HG03196 (cell line): ENCODE measurements around the gene NTRK2.

Experiments used
- ATAC-seq: cut with Tn5 transposase; IDR thresholded peaks from one replicate; pipeline ENCODE4 v1.9.1; 2021; ENCODE audit not compliant: unreplicated experiment

NTRK2 gene

DNA sequence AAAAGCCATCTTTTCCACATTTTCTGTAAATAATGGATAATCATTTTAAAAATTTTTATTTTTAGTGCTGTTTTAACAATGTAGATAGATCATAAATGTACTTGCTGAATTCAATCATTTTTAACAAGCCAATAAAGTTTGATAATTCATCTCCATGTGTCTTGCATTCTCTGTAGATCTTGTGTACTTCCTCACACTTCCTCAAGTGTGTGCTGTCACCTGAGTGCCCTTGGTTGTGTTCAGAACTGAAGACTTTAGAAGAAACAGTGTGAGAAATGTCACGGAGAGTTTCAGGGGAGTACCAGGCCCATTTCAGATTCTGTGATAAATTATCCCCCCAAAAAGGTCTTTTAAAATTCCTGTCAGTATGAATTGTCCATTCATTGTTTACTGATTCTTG is 146.0 kb downstream of the NTRK2 start:
- ATAC-seq: no peak

DNA sequence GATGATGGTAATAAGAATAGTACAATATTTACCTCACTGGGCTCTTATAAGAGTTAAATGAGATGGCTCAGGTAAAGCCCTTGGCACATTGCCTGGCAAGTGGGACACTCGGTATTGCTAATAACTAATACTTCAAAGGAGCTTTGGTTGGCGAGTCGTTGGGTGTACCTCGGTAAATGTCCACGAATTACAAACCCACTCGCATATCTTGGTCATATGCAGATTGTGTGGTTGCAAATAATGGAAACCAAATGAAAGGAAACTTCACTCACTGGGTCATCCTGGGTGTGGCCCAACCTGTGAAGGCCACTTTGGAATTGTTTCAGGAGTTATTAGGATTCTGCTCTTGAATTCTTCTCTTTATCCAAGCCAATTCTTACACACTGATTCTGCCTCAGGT is 147.5 kb downstream of the NTRK2 start:
- no peak for ATAC-seq

DNA sequence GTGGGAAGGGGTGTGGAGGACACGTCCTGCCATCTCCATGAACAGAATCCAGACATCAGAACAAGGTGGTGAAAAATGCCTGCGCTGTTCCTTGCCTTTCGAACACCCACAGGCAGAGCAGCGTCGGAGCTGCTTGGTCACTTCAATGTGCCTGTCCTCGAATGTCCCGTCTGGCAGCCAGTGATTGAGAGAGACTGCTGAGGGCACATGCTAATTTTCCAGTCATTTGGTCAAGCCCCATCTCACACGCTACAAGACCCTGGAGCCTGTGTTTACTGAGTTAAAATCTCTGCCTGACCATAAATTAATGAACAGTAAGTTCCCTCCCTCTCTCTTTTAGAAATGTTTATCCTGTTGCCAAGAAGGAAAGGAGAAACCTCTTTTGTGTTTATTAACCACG is 149.3 kb downstream of the NTRK2 start:
- ATAC-seq: no peak

DNA sequence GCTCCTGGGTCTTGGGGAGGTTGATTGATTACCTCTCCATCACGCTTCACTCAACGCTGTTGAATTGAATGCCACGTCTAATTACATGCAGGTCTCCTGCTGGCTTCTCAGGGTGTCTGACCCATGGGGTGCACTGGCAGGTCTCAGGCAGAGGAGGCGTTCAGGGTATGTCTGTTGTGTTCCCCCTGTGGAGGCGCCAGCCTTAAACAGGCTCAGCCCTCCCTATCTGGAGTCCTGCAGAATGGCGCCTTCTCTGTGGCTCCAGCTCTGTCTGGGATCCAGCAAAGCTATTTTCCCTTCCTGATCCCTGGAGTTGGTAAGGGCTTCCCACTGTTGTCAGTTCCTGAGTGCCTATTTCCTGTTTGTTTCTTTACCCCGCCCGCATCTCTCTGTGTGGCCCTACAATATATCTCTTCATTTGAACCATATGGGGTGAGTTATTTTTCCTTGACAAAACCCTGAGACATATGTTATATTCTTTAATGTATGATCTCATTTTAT is 150.0 kb downstream of the NTRK2 start:
- ATAC-seq: no peak

DNA sequence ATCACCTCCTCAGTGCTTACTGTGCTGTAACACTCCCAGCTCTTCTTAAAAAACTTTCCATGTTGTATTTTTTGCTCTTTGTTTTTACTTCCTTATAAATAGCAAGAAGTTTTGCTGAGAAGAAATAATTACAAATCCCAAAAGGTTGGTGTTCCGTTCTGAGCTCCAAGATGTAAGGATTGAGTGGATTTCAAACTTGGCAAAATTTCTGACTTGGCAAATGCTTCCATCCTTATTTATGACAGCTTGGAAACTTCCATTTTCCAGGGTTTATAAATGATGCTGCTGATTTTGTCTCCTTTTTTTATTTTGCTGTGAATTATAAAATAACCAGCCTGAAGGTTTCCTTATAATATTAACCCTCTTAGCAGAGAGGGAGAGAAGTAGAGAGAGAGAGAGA is 151.9 kb downstream of the NTRK2 start:
- no peak for ATAC-seq

DNA sequence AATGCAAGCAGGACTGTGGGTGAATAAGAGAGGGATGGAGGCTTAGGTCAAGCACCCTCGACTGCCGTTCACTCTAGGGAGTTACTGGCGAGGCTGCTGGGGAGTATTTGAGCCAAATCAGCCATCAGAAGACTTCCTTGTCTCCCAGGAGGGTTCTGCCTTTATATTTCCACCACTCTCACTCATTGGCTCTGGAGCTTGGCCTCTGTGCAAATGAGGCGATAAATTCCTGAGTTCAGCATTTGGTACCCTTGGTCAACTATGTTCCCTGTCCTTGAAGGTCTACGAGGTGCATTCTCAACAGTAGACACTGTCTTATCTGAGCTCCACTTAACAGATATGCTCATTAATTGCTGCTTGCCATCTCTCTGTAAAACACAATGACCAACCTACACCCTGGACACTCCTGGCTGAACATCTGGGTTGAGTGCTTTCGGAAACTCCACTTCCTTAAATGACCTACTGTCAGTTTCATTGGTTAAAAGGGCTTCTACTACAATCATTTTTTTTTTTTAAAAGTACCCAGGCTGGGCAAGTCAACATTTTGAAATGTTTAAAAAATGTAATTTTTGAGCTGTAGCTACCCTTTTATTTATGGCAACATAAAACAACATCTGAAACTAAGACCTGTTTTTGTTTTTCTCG is 153.2 kb downstream of the NTRK2 start:
- peak; percentile 52 for ATAC-seq

DNA sequence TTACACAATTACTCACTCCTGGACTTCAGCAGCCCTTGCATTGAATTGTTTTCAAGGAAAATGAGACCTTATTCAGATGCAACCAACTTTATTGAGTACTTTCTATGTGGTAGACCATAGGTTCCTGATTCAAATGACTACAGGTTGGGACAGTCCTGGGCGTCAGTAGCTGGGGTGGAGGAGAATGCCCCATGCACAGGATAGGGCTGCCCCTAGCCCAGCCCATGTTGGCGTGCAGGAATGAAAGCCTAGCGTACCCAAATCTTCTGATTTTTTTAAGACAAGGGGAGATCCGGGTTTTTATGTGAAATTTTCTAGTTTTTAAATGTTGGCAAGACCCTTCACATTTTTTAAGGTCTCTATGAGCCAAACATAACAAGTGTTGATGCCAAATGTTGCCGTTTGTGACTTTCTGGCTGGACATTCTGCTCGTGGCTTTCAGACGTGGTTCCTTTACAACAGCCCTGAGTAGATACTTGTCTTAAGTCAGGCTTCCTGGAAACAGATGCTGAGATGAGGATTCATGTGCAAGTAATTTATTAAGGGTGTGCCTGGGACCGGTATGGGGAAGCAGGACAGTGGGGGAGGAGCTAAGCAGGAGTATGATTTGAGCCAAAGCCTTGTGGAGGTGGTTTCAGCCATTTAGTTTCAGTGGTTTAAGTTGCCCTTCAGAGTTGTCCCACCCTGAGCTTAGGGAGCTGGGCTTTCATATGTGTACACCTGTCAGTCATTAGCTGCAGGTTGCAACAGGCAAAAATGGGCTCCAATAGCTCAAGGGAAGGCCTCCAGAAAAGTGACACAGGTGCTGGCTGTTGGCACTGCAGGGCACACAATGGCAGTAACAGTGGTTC is 154.1 kb downstream of the NTRK2 start:
- peak; percentile 64 for ATAC-seq

DNA sequence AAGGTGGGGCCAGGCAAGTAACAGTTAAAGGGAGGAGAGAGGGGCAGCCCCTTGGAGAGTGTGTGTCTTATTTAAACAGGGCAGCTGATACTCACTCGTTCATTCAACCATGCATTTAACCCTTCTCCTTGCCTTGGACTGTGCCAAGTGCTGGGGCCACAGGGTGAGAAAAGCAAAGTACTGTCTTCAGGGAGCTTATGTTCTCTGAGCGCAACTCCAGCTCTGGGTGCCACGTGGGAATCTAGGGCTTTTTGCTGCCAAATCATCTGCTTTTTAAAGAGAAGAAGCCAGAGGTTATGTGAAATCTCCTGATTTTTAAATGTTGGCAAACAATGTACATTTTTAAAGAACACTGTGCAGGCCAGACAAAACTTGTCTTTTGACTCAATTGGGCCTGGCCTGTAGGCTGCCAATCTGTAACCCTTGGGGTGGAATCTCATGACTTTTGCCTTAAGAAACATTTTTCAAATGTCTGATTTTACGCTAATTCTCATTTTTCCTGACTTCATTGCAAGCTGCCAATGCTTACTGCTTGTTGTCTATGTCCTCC is 157.8 kb downstream of the NTRK2 start:
- no peak for ATAC-seq

DNA sequence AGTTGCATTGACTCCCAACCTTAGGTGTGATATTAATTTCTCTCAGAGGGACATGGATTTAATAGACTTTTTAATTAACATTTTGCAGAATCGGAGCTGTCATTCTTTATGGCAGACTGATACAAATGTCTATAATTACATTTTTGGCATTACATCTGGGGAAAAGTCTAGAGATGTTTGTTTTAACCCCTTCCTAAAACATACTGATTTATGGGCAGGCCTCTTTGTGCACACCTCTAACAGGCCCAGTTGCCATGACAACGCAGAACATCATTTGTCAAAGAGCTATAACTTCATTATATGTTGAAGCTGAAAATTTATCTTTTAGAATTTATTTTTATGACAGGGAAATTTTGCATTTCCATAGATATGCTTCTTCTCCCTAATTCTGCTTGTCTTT is 158.5 kb downstream of the NTRK2 start:
- ATAC-seq: no peak

DNA sequence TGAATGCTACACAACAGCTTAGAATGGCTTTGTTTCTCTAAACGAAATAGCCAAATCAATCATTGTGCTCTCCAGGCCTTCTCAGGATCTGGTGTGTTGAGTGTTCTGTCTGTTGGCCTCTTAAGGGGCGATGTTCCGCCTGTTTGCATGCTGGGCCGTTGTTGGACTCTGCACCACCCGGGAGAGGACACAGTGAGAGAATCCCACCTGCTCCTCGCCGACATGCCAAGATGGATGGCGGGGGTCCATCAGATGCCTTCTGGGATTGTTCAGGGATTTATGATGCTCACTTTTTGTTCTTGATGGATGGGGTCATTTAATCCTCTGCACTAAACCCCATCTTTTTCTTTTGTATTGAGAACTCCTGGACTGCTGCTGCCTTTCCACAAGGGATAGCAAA is 159.9 kb downstream of the NTRK2 start:
- ATAC-seq: no peak

DNA sequence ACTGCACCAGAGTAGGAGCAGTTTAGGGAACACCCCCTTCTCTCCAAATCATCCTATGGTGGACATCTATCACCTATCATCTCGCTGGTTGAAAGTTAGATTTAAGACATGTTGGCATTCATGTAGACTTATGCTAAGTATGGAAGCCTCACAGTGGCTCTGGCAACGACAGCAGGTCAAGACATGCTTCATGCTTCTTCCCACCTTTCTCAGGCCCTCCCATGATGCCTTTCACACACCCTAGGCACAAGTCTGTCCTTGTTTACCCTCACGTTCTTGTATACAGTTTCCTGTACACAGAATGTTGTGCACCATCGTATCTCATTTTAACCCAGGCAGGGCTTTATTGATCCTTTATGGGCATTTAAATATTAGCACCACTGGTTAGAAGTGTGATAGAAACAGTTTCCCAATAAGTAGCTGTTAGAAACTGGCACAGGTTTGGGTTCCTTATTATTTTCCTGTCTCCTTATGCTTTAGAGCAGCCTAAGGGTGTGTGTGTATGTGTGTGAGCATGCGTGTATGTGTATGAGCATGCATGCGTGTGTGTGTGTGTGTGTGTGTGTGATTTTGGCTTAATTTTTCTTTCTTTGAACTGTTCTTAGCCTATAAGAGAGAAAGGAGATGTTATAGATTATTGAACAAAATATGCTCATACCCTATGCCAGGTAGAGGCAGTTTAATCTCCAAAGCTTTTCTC is 160.6 kb downstream of the NTRK2 start:
- no peak for ATAC-seq

DNA sequence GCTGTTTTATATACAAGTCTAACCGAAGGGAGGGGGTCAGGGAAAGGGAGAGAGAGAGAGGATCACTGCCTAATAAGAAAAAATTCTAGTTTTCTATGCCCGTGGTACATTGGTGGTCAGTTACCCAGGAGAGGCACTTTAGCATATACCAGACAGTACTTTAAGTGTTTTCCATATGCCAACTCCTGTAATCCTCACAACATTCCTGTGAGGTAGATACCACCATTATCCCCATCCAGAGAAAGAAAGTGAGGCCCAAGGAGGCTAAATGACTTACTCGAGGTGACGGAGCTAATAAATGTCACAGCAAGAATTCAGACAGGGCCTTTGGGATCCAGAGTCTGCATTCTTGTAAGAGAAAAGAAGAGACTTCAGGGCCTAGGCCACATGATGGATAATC is 161.8 kb downstream of the NTRK2 start:
- ATAC-seq: no peak

DNA sequence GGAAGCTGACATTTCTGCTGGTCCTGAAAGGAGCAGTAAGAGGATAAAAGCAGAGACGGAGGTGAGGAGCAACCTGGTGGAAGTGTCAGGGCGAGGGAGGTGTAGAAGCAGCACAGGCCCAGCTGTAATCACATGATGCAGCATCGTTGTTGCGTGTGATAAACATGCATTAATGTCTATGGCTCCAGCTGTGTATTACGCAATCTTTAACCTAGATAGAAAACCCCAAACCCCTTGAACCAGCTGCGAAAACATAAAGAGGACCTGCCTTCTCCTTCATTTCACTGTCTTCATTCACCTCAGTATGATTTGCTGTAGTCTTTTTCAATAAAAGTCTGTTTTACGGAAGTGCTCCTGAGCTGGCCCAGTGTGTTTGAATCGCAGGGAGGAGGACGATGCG is 162.9 kb downstream of the NTRK2 start:
- no peak for ATAC-seq

DNA sequence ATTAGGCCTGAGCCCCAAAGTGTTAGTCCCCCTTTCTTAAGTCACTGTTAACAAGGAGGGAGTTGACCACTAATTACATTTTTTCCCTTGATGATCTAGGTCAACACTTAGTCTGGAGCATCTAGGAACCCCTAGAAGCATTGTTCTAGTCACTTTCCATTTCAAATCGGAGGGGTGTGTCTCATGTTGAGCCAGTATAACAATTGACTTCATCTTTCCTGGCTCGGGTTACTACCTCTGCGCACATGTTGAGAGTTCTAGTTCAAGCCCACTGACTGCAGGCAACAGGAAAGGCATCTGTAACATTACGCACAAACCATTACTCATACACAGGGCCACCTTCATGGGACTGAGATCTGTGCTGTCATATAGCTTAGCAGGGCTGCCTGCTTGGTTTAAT is 164.9 kb downstream of the NTRK2 start:
- no peak for ATAC-seq

DNA sequence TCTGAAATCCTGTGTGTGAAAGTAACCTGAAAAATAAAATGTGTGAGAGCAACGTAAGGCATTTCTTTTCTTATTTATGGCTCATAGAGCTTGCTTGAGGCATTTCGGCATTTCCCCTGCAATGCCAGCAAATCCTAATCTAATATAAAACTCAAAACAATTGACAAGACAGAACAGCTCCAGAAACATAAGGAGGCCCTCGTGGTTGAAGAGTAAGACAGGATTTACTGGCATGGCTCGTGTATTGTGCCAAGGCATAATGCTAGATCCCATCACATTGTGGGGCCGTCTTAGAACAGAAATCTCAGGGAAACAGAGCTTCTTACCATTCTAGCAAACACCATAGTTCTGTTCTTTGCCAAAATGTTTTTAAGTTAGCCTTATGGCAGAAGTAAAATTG is 166.2 kb downstream of the NTRK2 start:
- no peak for ATAC-seq

DNA sequence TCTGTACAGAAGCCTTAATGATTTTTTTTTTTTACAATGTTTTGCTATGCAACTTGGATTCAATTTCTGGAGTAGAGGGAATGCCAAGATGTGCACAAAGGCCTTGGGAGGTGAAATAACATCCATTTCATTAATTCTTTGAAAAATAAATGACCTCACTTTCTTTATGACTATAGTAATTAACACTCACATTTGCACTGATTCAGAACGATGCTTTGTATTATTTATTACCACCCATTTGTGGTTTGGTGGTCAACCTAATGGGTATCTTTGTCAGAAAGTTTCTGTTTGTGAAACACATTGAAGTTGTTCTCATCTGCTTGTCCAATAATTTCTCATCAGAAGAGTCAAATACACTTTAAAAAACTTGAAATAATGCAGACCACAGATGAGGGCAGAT is 169.3 kb downstream of the NTRK2 start:
- no peak for ATAC-seq

DNA sequence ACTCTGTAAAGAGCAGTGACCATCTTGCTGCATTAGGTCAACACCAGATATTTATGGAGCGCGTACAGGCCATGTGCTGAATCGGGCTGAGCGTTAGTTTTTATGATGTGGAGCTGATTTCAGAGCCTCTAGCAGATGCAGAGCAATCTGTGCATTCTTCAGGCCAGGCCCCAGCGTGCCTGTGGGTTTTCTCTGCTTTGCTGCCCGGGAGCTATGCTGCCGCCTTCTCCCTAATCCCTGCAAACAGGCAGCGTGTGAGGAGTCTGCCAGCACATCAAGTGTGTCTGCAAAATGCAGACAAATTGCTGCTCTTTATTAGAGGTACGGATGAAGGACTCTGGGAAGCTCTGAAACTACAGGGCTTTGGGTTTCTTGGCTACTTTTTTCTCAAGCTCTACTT is 170.0 kb downstream of the NTRK2 start:
- ATAC-seq: no peak

DNA sequence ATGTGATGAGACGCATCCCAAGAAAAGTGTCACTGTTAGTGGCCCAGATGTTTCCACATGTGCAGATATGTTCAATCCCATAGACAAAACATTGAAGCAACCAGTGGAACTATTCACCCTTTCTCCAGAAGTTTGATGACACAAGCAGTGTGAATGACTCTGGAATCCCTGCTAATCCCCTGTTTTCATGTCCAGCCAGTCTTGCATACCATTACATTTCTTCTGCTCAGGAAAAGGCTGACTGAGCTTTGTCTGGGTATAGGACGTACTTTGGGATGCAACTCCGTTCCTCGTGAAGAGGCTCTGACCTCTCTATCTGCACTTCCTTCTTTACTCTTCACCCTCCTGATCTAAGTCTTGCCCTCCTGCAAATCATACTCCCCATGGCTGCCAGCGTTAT is 172.4 kb downstream of the NTRK2 start:
- no peak for ATAC-seq

DNA sequence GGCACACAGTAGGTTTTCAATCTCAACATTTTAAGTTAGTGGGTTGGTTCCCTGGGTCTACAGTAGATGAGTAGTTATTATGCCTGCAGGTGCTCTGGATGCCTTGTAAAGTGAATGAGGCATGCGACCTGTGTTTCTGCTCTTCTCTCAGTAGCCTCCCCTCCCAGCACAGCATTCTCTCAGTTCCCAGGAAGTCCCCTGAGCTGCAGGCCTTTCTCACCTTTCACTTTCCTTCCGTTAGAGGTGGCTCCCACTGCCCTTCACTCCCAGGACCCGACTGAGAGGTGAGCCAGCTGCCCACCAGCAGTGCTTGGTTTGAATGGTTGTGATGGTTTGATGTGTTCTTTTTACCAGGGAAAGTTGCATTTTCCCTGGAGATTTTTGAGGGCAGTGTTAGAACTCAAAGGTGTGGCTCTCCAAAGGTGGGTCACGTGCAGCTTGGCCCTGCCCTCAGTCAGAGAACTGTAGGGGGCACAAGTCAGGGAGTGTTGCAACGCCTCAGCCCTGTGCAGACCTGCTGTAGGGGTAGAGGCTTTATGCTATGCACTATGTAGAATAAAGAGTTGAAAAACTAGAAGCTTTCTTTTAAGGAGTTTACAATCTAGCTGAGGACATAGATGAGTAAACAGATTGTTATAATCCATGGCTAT is 173.8 kb downstream of the NTRK2 start:
- no peak for ATAC-seq

DNA sequence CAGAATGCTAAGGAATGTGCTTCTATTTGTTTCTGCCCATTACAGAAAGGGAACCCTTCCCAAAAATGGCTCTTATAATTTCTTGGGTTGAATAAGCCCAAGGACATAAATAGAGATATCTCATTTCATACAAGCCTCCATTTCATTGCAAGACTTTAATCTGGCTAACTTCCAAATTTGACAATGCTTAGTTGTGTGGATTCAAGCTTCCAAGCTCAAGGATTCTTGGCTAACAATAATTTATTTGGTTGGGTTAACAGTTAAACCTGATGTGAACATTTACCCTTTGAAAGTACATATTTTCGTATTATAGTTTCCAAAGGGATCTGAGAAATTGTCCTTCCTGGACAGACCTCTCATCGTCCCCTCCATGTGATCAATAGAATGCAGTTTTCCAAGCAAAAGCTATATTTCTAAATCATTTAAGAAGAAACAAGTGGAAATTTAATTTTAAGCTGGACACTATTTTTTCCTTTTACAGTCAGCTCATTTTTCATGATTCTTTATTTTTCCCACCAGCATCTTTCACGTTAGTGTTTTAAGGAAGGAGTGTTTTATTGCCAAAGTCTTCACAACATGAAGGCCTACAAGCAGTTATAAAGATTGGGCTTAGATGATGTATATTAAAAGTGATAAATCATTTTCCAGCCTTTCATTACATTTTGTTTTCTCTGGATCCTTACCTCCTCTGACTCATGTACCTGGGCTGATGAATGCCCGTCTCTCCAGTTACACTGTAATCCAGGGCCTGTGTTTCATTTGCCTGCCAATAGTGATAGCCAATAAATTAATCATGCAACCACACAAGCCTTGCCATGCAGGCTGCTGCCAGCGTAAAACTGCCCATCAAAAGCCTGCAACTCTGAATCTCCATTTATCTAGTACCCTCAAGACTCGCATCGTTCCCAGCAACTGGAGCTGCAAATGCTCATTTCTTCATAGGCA is 176.7 kb downstream of the NTRK2 start:
- no peak for ATAC-seq
